T-helper 2 cell treated with Interferon-gamma antibody and Interleukin-4, amounts not matched to agents 100 ng/mL and 5 ng/mL, for 36 hours (primary cell): ENCODE measurements around the gene SYNGAP1. TPM values are rescaled to one million over a fixed set of nuclear protein-coding genes. Genes with fewer than 3 reads are reported as not detected.
"Not testable (repeated sequence)": the region's sequence is repeated elsewhere in the genome, so short reads cannot be mapped to it uniquely, and the experiment has no call there.

ENCODE experiments used
- intact Hi-C: fragments of 100-400 bp; cut with micrococcal nuclease; formaldehyde crosslinking; loops from one replicate; pipeline ENCODE4 v1.15.1; 2023
- total RNA-seq: library from RNA; stranded (reverse); gene quantifications from 2 replicates; pipeline ENCODE4 v1.2.3, GENCODE V29; 2022

Gene SYNGAP1
- total RNA-seq, 1 donor from 2014 or later: 40.7 TPM

GRCh38 chr6:33399881-33400280, 20.0 kb upstream of the SYNGAP1 start:
- intact Hi-C loops: not testable (repeated sequence)

- intact Hi-C loops: no loop called here
These were observed 15.0 kb upstream of the SYNGAP1 start for GRCh38 chr6:33404884-33405283.

- intact Hi-C loops: no loop called here
These were observed 14.4 kb upstream of the SYNGAP1 start for GRCh38 chr6:33405386-33405940.

- intact Hi-C loops: no loop called here
These were observed 13.7 kb upstream of the SYNGAP1 start for GRCh38 chr6:33406126-33406525.

GRCh38 chr6:33407132-33407718, 12.6 kb upstream of the SYNGAP1 start:
- intact Hi-C loops: no loop called here

GRCh38 chr6:33410050-33410710, 9.7 kb upstream of the SYNGAP1 start:
- intact Hi-C loops: loop anchor here (1.0 to 5.0 kb wide), 9 partner anchors 8 to 438 kb away; partner anchors contain the start of genes CUTA, KIFC1, RING1 and RPS18

- intact Hi-C loops: loop anchor here (1.0 to 5.0 kb wide), 9 partner anchors 7 to 439 kb away; partner anchors contain the start of genes CUTA, KIFC1, RING1 and RPS18
These were observed 8.9 kb upstream of the SYNGAP1 start, which contains the start of gene PHF1 for GRCh38 chr6:33410711-33411631. Gene PHF1 (plus strand): TSS chr6:33411014. CDS start chr6:33412264, 1,250 bp downstream.

- intact Hi-C loops: loop anchor here (2.0 to 5.0 kb wide), 4 partner anchors 13 to 439 kb away; partner anchors contain the start of genes RING1, RPS18 and VPS52
These were observed 8.2 kb upstream of the SYNGAP1 start for GRCh38 chr6:33411632-33412005.

GRCh38 chr6:33412140-33413009, 7.5 kb upstream of the SYNGAP1 start:
- intact Hi-C loops: loop anchor here (5.0 kb wide), 3 partner anchors 140 to 440 kb away; partner anchors contain the start of genes RING1, RPS18 and VPS52

GRCh38 chr6:33413241-33414120, 6.4 kb upstream of the SYNGAP1 start:
- intact Hi-C loops: loop anchor here (5.0 kb wide), 3 partner anchors 141 to 441 kb away; partner anchors contain the start of genes RING1, RPS18 and VPS52

- intact Hi-C loops: loop anchor here (5.0 kb wide), 3 partner anchors 142 to 442 kb away; partner anchors contain the start of genes RING1, RPS18 and VPS52
These were observed 5.1 kb upstream of the SYNGAP1 start for GRCh38 chr6:33414592-33415271.

- intact Hi-C loops: no loop called here
These were observed 4.0 kb upstream of the SYNGAP1 start for GRCh38 chr6:33415831-33416230.

GRCh38 chr6:33416386-33417127, 3.3 kb upstream of the SYNGAP1 start:
- intact Hi-C loops: no loop called here

GRCh38 chr6:33417128-33417902, 2.5 kb upstream of the SYNGAP1 start:
- intact Hi-C loops: no loop called here

- intact Hi-C loops: loop anchor here (1.0 to 2.0 kb wide), 5 partner anchors 8 to 371 kb away; partner anchors contain the start of genes LEMD2 and ZBTB22
These were observed 1.8 kb upstream of the SYNGAP1 start, which contains the start of gene CUTA for GRCh38 chr6:33417903-33418689. Gene CUTA (minus strand): TSS chr6:33418107. CDS start chr6:33418000, 107 bp downstream.
